Uterus (tissue), 4 donors: ENCODE results near the gene UCK1. TPM values are rescaled to one million over a fixed set of nuclear protein-coding genes. Genes with fewer than 3 reads are reported as not detected.
A peak's percentile ranks its signal among the peaks of the same experiment; 100 is the strongest.

Experiments used
- DNase-seq, 2 donors: peaks; one replicate each; pipeline ENCODE4 v3.0.0-alpha.2; 2019 to 2020
- H3K27ac ChIP-seq, 2 donors: fragments of 200-600 bp; sonication (generic); 1 replicate in 1 of 2; 2 replicates in 1 of 2; pipeline ENCODE4 v1.5.1; 2016 to 2018
- H3K27me3 ChIP-seq, 2 donors: fragments of 200-600 bp; sonication (generic); one replicate each; pipeline ENCODE4 v1.5.1; 2018 to 2019; ENCODE audit warnings: control low read depth in 1 of 2
- H3K36me3 ChIP-seq, 2 donors: fragments of 200-600 bp; sonication (generic); one replicate each; pipeline ENCODE4 v1.5.1; 2019; ENCODE audit warnings: control low read depth in 1 of 2
- H3K4me1 ChIP-seq, 2 donors: fragments of 200-600 bp; sonication (generic); one replicate each; pipeline ENCODE4 v1.5.1; 2018 to 2019; ENCODE audit warnings: control low read depth in 1 of 2
- H3K4me3 ChIP-seq, 2 donors: fragments of 200-600 bp; sonication (generic); 1 replicate in 1 of 2; 2 replicates in 1 of 2; pipeline ENCODE4 v1.5.1; 2018 to 2019; ENCODE audit warnings: mild to moderate bottlenecking in 1 of 2
- H3K9me3 ChIP-seq, 2 donors: fragments of 200-600 bp; sonication (generic); one replicate each; pipeline ENCODE4 v1.5.1; 2019; ENCODE audit warnings: control low read depth in 1 of 2
- POLR2A ChIP-seq, 2 donors: fragments of 450-650 bp; IDR thresholded peaks; one replicate each; pipeline ENCODE4 v1.6.1; 2016; ENCODE audit warnings: antibody characterized with exemption in 2 of 2, mild to moderate bottlenecking in 1 of 2, moderate library complexity in 1 of 2
- intact Hi-C: fragments of 100-400 bp; cut with DNase I; formaldehyde crosslinking; loops from one replicate; pipeline ENCODE4 v1.15.1; 2023; ENCODE audit warnings: low total_unique reads
- small RNA-seq: library from RNA; depleted of rRNA; stranded (forward); fragments of <200 nt; gene quantifications from one replicate; pipeline ENCODE3, GENCODE V24; 2016
- total RNA-seq, 4 donors: library from RNA; depleted of rRNA in 3 of 4; stranded (reverse); fragments of >200 nt in 3 of 4; gene quantifications; one replicate each; pipeline versions ENCODE4 v1.1.0 to v1.2.4, GENCODE V29; 2014 to 2023
- TF ChIP-seq, protein P1 (sequence below), 4 experiments: fragments of 200-600 bp in 2 of 4; fragments of 450-650 bp in 2 of 4; sonication (generic) in 2 of 4; IDR thresholded peaks; one replicate each; pipeline ENCODE4 v1.5.1; 2016 to 2019; ENCODE audit warnings: antibody characterized with exemption in 4 of 4, mild to moderate bottlenecking in 2 of 4, moderate library complexity in 1 of 4
- donor health status: DM: yes; HTN: yes; CAD: no.

Gene UCK1
- total RNA-seq, 4 donors from 2014 or later, result 7.7 to 37.7 (median 18.6) TPM

DNA sequence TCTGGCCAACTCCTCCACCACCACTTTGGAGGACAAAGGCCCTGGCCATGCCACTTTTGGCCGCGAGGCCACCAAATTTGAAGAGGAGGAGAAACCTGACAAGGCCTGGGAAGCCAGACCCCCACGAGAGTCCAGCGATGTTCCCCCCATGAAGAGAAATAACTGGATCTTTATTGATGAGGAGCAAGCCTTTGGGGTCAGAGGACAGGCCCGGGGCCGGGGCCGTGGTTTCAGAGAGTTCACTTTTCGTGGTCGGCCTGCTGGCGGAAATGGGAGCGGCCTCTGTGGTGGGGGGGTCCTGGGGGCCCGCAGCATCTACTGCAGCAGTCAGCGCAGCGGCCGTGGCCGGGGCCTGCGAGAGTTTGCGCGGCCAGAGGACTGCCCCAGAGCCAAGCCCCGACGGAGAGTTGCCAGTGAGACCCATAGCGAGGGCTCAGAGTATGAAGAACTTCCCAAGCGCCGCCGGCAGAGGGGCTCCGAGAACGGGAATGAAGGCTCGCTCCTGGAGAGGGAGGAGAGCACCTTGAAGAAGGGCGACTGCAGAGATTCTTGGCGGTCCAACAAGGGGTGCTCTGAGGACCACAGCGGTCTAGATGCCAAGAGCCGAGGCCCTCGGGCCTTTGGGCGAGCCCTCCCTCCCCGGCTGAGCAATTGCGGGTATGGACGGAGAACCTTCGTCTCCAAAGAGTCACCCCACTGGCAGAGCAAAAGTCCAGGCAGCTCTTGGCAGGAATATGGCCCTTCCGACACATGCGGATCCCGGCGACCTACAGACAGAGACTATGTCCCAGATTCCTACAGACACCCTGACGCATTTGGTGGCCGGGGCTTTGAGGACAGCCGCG is 55.7 kb downstream of the UCK1 start:
- TF ChIP-seq, protein P1, sequence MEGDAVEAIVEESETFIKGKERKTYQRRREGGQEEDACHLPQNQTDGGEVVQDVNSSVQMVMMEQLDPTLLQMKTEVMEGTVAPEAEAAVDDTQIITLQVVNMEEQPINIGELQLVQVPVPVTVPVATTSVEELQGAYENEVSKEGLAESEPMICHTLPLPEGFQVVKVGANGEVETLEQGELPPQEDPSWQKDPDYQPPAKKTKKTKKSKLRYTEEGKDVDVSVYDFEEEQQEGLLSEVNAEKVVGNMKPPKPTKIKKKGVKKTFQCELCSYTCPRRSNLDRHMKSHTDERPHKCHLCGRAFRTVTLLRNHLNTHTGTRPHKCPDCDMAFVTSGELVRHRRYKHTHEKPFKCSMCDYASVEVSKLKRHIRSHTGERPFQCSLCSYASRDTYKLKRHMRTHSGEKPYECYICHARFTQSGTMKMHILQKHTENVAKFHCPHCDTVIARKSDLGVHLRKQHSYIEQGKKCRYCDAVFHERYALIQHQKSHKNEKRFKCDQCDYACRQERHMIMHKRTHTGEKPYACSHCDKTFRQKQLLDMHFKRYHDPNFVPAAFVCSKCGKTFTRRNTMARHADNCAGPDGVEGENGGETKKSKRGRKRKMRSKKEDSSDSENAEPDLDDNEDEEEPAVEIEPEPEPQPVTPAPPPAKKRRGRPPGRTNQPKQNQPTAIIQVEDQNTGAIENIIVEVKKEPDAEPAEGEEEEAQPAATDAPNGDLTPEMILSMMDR (IDR thresholded peaks at IDR 0.05), result no peak
- no peak for TF ChIP-seq POLR2A (IDR thresholded peaks at IDR 0.05)
- Histone ChIP-seq H3K27ac (no peak overlapping the region), H3K36me3 (no peaks in the 10 kb centered on the region), H3K4me1 (no peaks in the 10 kb centered on the region), H3K4me3 (no peak overlapping the region), H3K9me3 (no peaks in the 10 kb centered on the region), H3K27me3 (no peaks in the 10 kb centered on the region)
- intact Hi-C loops, result no loop called here
- no peak for DNase-seq

DNA sequence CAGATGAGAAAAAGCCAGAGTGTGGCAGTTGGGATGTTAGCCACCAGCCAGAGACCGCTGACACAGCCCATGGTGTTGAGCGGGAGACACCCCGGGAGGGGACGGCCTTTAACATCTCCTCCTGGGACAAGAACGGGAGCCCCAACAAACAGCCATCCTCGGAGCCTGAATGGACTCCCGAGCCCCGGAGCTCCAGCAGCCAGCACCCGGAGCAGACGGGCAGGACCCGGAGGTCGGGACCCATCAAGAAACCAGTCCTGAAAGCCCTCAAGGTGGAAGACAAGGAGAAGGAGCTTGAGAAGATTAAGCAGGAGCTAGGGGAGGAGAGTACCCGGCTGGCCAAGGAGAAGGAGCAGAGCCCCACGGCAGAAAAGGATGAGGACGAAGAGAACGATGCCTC is 56.4 kb downstream of the UCK1 start:
- no peaks in the 10 kb centered on the region for H3K27me3 ChIP-seq
- DNase-seq, result no peak
- no peak overlapping the region for H3K27ac ChIP-seq
- no peaks in the 10 kb centered on the region for H3K36me3 ChIP-seq
- no peak overlapping the region for H3K4me3 ChIP-seq
- intact Hi-C loops, result no loop called here
- no peaks in the 10 kb centered on the region for H3K4me1 ChIP-seq
- H3K9me3 ChIP-seq, result no peaks in the 10 kb centered on the region
- TF ChIP-seq, protein P1 (IDR thresholded peaks at IDR 0.05), result no peak
- TF ChIP-seq POLR2A (IDR thresholded peaks at IDR 0.05), result no peak

DNA sequence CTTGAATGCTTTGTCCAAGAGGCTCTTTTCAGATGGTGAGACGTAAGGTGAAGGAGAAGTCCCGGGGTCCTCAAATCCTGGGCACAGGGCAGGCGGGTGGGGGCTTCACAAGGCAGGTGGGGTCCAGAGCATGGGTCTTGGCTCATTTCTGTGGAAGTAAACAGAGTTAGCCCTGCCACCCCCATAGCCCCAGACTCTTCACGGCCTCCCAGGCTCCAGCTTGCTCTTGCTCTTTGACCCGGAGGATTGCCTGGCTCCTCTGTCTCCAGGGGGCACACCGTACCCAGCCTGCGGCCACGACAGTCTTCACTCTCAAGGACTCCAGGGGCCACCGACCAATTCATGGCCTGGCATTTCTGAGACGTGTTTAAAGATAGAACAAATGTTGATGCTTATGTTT is 57.2 kb downstream of the UCK1 start:
- no peaks in the 10 kb centered on the region for H3K36me3 ChIP-seq

More for the DNA sequence above, 57.2 kb downstream of the UCK1 start:
- H3K4me3 ChIP-seq, result no peak overlapping the region
- intact Hi-C loops, result no loop called here
- no peak overlapping the region for H3K27ac ChIP-seq
- H3K27me3 ChIP-seq, result no peaks in the 10 kb centered on the region
- no peaks in the 10 kb centered on the region for H3K9me3 ChIP-seq
- DNase-seq, result no peak
- H3K4me1 ChIP-seq, result no peaks in the 10 kb centered on the region
- TF ChIP-seq, protein P1 (IDR thresholded peaks at IDR 0.05), result no peak
- no peak for TF ChIP-seq POLR2A (IDR thresholded peaks at IDR 0.05)

Small RNA genes lying within 50 kb of the gene (small RNA-seq; reads per million reads assigned to genes)
- gene SNORD62A, result 0.60 reads per million, percentile 11 among the genes with 10 or more reads in this experiment
- gene SNORD62B, result 0.85 reads per million, percentile 38 among the genes with 10 or more reads in this experiment

Other genes with a start within 250 kb of the UCK1 start
- gene PLPP7, start 241.5 kb downstream of the UCK1 start, total RNA-seq, result 10 to 100 TPM in 1 of 4 donors, 1 to 10 TPM in 3; 6.3 to 45.3 (median 8.1) TPM
- 100 to 1,000 TPM in 3 of 4 donors, 10 to 100 TPM in 1; 81.5 to 297 (median 133) TPM for gene PRRC2B, start 137.2 kb downstream of the UCK1 start, total RNA-seq
- 10 to 100 TPM in 2 of 4 donors, 1 to 10 TPM in 1, under 1 TPM in 1; 0.29 to 40.2 (median 18.5) TPM for gene POMT1, start 28.3 kb downstream of the UCK1 start, total RNA-seq
- gene PRRT1B, start 14.3 kb upstream of the UCK1 start, total RNA-seq, result not detected
- gene RAPGEF1, start 208.8 kb upstream of the UCK1 start, total RNA-seq, result 10 to 100 TPM; 13.1 to 73.7 (median 26.2) TPM